Osteocyte (in vitro differentiated cells): Measurements from ENCODE around the gene ARHGAP19. TPM values are rescaled to one million over a fixed set of nuclear protein-coding genes. Genes with fewer than 3 reads are reported as not detected.

Experiments used
- DNase-seq: peaks from one replicate; pipeline ENCODE4 v3.0.0; 2021; ENCODE audit warnings: mixed read lengths; ENCODE audit not compliant: unreplicated experiment; ENCODE audit errors: extremely low spot score
- H3K27ac Mint-ChIP-seq: one replicate; pipeline ENCODE4 v1.8.0; 2021; ENCODE audit warnings: mild to moderate bottlenecking, mixed read lengths; ENCODE audit not compliant: unreplicated experiment
- H3K27me3 Mint-ChIP-seq: one replicate; pipeline ENCODE4 v1.8.0; 2021; ENCODE audit warnings: mixed read lengths; ENCODE audit not compliant: unreplicated experiment
- H3K36me3 Mint-ChIP-seq: one replicate; pipeline ENCODE4 v1.8.0; 2021; ENCODE audit warnings: mixed read lengths; ENCODE audit not compliant: unreplicated experiment
- H3K4me1 Mint-ChIP-seq: one replicate; pipeline ENCODE4 v1.8.0; 2021; ENCODE audit warnings: mixed read lengths; ENCODE audit not compliant: unreplicated experiment
- H3K4me3 Mint-ChIP-seq: one replicate; pipeline ENCODE4 v1.8.0; 2021; ENCODE audit warnings: mild to moderate bottlenecking, moderate library complexity, mixed read lengths; ENCODE audit not compliant: unreplicated experiment
- H3K9me3 Mint-ChIP-seq: one replicate; pipeline ENCODE4 v1.8.0; 2021; ENCODE audit warnings: mixed read lengths; ENCODE audit not compliant: unreplicated experiment
- CTCF ChIP-seq: fragments of 200-600 bp; sonication (generic); IDR thresholded peaks from 2 replicates; pipeline ENCODE4 v1.5.0; 2021; ENCODE audit warnings: antibody characterized with exemption, mild to moderate bottlenecking, moderate library complexity
- total RNA-seq: library from RNA; stranded (reverse); gene quantifications from 2 replicates; pipeline ENCODE4 v1.2.1, GENCODE V29; 2021

Gene ARHGAP19
- total RNA-seq, 1 donor from 2014 or later: 5.5 TPM

GRCh38 chr10:97312897-97313296, 20.5 kb upstream of the ARHGAP19 start:
- no peak for TF ChIP-seq CTCF
- Mint-ChIP-seq H3K27ac (no peak overlapping the region), H3K9me3 (no peaks in the 10 kb centered on the region), H3K36me3 (no peaks in the 10 kb centered on the region), H3K4me3 (no peak overlapping the region), H3K27me3 (peaks cover 4% of the 10 kb centered on the region), H3K4me1 (no peaks in the 10 kb centered on the region)
- DNase-seq: no peak

GRCh38 chr10:97311111-97311626, 18.7 kb upstream of the ARHGAP19 start:
- no peak overlapping the region for H3K4me3 Mint-ChIP-seq
- H3K36me3 Mint-ChIP-seq: no peaks in the 10 kb centered on the region
- no peak overlapping the region for H3K27ac Mint-ChIP-seq
- H3K4me1 Mint-ChIP-seq: no peaks in the 10 kb centered on the region
- no peaks in the 10 kb centered on the region for H3K9me3 Mint-ChIP-seq
- no peak for TF ChIP-seq CTCF
- H3K27me3 Mint-ChIP-seq: peaks cover 4% of the 10 kb centered on the region
- no peak for DNase-seq

GRCh38 chr10:97307866-97308780, 15.7 kb upstream of the ARHGAP19 start:
- Mint-ChIP-seq H3K4me1 (no peaks in the 10 kb centered on the region), H3K27ac (no peak overlapping the region), H3K36me3 (no peaks in the 10 kb centered on the region), H3K27me3 (no peaks in the 10 kb centered on the region), H3K4me3 (no peak overlapping the region), H3K9me3 (no peaks in the 10 kb centered on the region)
- no peak for DNase-seq
- no peak for TF ChIP-seq CTCF

DNA sequence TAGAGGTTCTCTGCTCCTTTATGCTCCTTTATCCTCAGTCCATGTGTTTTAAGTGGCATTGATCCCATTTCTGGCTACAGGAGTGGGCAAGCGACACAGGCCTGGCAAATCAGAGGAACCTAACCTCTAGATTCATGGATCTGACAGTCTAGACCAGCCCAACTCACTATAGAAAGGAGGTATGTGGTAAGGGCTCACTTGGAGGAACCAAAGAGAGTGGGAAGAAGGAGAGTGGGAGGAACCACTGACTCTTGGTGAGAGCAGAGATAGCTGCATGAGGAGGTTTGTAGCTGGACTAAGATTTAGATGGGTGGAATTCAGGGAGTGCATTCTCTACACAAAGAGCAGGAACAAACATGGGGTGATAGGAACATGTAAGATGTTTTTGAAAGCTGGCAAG, 15.0 kb upstream of the ARHGAP19 start:
- Mint-ChIP-seq H3K27ac (no peak overlapping the region), H3K27me3 (no peaks in the 10 kb centered on the region), H3K9me3 (no peaks in the 10 kb centered on the region), H3K4me1 (no peaks in the 10 kb centered on the region), H3K4me3 (no peak overlapping the region), H3K36me3 (no peaks in the 10 kb centered on the region)
- no peak for TF ChIP-seq CTCF
- no peak for DNase-seq

DNA sequence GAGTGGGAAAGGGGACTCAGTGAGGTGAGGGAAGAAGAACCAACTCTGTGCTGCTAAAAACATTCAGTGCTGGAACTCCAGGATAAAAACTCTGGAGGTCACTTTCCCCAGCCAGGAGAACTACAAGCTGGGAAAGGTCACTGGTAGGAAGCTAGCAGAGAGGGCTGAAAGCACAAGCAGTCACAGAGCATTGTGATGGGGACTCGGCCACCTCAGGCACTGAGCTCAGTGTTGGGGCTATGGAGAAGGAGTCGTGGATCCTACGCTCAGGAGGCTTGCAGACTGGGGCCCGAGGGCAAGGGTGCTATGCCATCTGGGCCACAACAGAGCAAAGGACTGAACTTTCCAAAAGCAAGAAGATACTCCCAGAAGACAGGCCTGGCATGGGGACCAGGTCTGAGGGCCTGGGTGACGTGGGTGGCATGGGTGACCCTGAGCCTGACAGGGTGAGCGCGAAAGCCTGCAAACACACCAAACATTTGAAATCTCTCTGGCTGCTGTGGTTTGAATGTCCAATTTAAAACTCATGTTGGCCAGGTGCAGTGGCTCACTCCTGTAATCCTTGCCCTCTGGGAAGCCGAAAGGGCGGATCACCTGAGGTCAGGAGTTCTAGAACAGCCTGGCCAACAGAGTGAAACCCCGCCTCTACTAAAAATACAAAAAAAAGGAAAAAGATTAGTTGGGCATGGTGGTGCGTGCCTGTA, 9.8 kb upstream of the ARHGAP19 start:
- Mint-ChIP-seq H3K36me3 (no peaks in the 10 kb centered on the region), H3K27me3 (no peaks in the 10 kb centered on the region), H3K4me1 (peaks cover 3% of the 10 kb centered on the region), H3K27ac (no peak overlapping the region), H3K4me3 (no peak overlapping the region), H3K9me3 (no peaks in the 10 kb centered on the region)
- TF ChIP-seq CTCF: no peak
- DNase-seq: no peak
